IMR-90 (cell line): ENCODE data around the gene KCTD12. TPM values are rescaled to one million over a fixed set of nuclear protein-coding genes. Genes with fewer than 3 reads are reported as not detected.

Source experiments
- ATAC-seq: fragments of 200-7000 bp; cut with Tn5 transposase; 2 replicates; pipeline ENCODE4 v1.9.1; 2020; ENCODE audit warnings: low read depth, mild to moderate bottlenecking, moderate library complexity
- BruUV-seq: library from RNA; stranded (reverse); fragments of 400-500 nt; replicated peaks from 2 replicates; lab custom pipeline; 2021; lab: Mats Ljungman, UMichigan
- CTCF ChIA-PET: fragments of 300-600 bp; formaldehyde crosslinking; extraction: SDS; loops from one replicate; lab custom pipeline; 2021; ENCODE audit warnings: antibody characterized with exemption; lab: Yijun Ruan, JAX
- POLR2A ChIA-PET: fragments of 300-600 bp; sonication (Branson Sonifier 250); formaldehyde crosslinking; loops from one replicate; lab custom pipeline; 2022; ENCODE audit warnings: antibody characterized with exemption; ENCODE audit not compliant: unreplicated experiment; lab: Charles Lee
- DNase-seq: peaks from one replicate; pipeline ENCODE4 v3.0.0; 2013
- H2AFZ ChIP-seq: replicated peaks from 2 replicates; pipeline ENCODE3; 2013; ENCODE audit warnings: low read length, mild to moderate bottlenecking; ENCODE audit not compliant: poor library complexity
- H2AK5ac ChIP-seq: 2 replicates; pipeline ENCODE4 v1.6.1; 2013; ENCODE audit warnings: low read depth, low read length, inconsistent platforms
- H2AK9ac ChIP-seq: replicated peaks from 2 replicates; pipeline ENCODE3; 2013; ENCODE audit warnings: mild to moderate bottlenecking, low read depth, low read length, moderate library complexity; ENCODE audit not compliant: poor library complexity
- H2BK120ac ChIP-seq: 2 replicates; pipeline ENCODE4 v1.6.1; 2013; ENCODE audit warnings: low read depth, low read length, inconsistent platforms
- H2BK15ac ChIP-seq: 3 replicates; pipeline ENCODE4 v1.6.1; 2013; ENCODE audit warnings: low read depth, low read length, inconsistent platforms
- H2BK20ac ChIP-seq: 2 replicates; pipeline ENCODE4 v1.6.1; 2013; ENCODE audit warnings: low read depth, mild to moderate bottlenecking, inconsistent platforms, low read length, moderate library complexity
- H2BK5ac ChIP-seq: 2 replicates; pipeline ENCODE4 v1.6.1; 2013; ENCODE audit warnings: mild to moderate bottlenecking, low read depth, low read length, inconsistent platforms; ENCODE audit not compliant: poor library complexity, severe bottlenecking
- H3K14ac ChIP-seq: replicated peaks from 2 replicates; pipeline ENCODE4 v1.6.1; 2013; ENCODE audit warnings: low read depth, low read length, inconsistent platforms
- H3K18ac ChIP-seq: 2 replicates; pipeline ENCODE4 v1.6.1; 2013; ENCODE audit warnings: low read depth, low read length, control low read depth
- H3K23ac ChIP-seq: 2 replicates; pipeline ENCODE4 v1.6.1; 2013; ENCODE audit warnings: low read depth, low read length, inconsistent platforms
- H3K27ac ChIP-seq: 2 replicates; pipeline ENCODE4 v1.5.1; 2013; ENCODE audit warnings: mild to moderate bottlenecking, control low read depth, low read length; ENCODE audit not compliant: insufficient read depth
- H3K27me3 ChIP-seq: 2 replicates; pipeline ENCODE4 v1.6.1; 2013; ENCODE audit warnings: low read length; ENCODE audit not compliant: control insufficient read depth, insufficient read depth
- H3K36me3 ChIP-seq: 2 replicates; pipeline ENCODE4 v1.6.1; 2013; ENCODE audit warnings: low read length, mixed read lengths; ENCODE audit not compliant: control insufficient read depth, insufficient read depth
- H3K4ac ChIP-seq: 2 replicates; pipeline ENCODE4 v1.6.1; 2013; ENCODE audit warnings: low read depth, low read length, inconsistent platforms
- H3K4me1 ChIP-seq: 2 replicates; pipeline ENCODE4 v1.6.1; 2013; ENCODE audit warnings: low read length, mixed read lengths; ENCODE audit not compliant: control insufficient read depth, insufficient read depth
- H3K4me2 ChIP-seq: 2 replicates; pipeline ENCODE4 v1.6.1; 2013; ENCODE audit warnings: low read depth, mild to moderate bottlenecking, control low read depth, low read length, moderate library complexity
- H3K4me3 ChIP-seq: 2 replicates; pipeline ENCODE4 v1.5.1; 2013; ENCODE audit warnings: low read depth, mild to moderate bottlenecking, control low read depth, low read length, moderate library complexity; ENCODE audit not compliant: insufficient read depth
- H3K56ac ChIP-seq: 2 replicates; pipeline ENCODE4 v1.6.1; 2013; ENCODE audit warnings: low read length, inconsistent platforms; ENCODE audit not compliant: insufficient read depth; ENCODE audit errors: extremely low read depth
- H3K79me1 ChIP-seq, 2 experiments: 2 replicates each; pipeline ENCODE4 v1.6.1; 2013; ENCODE audit warnings: low read length in 2 of 2, inconsistent platforms in 1 of 2, low read depth in 1 of 2
- H3K9ac ChIP-seq: 2 replicates; pipeline ENCODE4 v1.6.1; 2013; ENCODE audit warnings: low read depth, low read length, control low read depth
- H3K9me1 ChIP-seq: 2 replicates; pipeline ENCODE4 v1.6.1; 2013; ENCODE audit warnings: low read length, inconsistent platforms; ENCODE audit not compliant: insufficient read depth
- H3K9me3 ChIP-seq: 2 replicates; pipeline ENCODE4 v1.6.1; 2013; ENCODE audit warnings: low read length; ENCODE audit not compliant: control insufficient read depth, insufficient read depth
- H4K20me1 ChIP-seq: 2 replicates; pipeline ENCODE4 v1.6.1; 2013; ENCODE audit warnings: low read length, inconsistent platforms; ENCODE audit not compliant: insufficient read depth
- H4K5ac ChIP-seq: 2 replicates; pipeline ENCODE4 v1.6.1; 2013; ENCODE audit warnings: mild to moderate bottlenecking, low read depth, low read length, control low read depth
- H4K8ac ChIP-seq, 2 experiments: 2 replicates each; pipeline ENCODE4 v1.6.1; 2013; ENCODE audit warnings: low read depth in 2 of 2, low read length in 2 of 2, control low read depth in 1 of 2, inconsistent platforms in 1 of 2
- H4K91ac ChIP-seq: 2 replicates; pipeline ENCODE4 v1.6.1; 2013; ENCODE audit warnings: low read depth, low read length, inconsistent platforms; ENCODE audit not compliant: insufficient read depth
- BHLHE40 ChIP-seq: fragments of 150-350 bp; IDR thresholded peaks from 2 replicates; pipeline ENCODE4 v1.6.1; 2016; ENCODE audit warnings: mild to moderate bottlenecking, low read depth, low read length
- CEBPB ChIP-seq: IDR thresholded peaks from 2 replicates; pipeline ENCODE4 v1.6.1; 2012; ENCODE audit warnings: low read depth, low read length, improper control_type of control experiment
- CHD1 ChIP-seq: IDR thresholded peaks from 2 replicates; pipeline ENCODE4 v1.6.1; 2012; ENCODE audit warnings: low read depth, low read length, improper control_type of control experiment
- FOS ChIP-seq: fragments of 150-350 bp; IDR thresholded peaks from 2 replicates; pipeline ENCODE4 v1.6.1; 2016; ENCODE audit warnings: low read depth, low read length
- MAFK ChIP-seq: IDR thresholded peaks from 2 replicates; pipeline ENCODE4 v1.6.1; 2012; ENCODE audit warnings: low read depth, low read length, improper control_type of control experiment
- MAZ ChIP-seq: IDR thresholded peaks from 2 replicates; pipeline ENCODE4 v1.6.1; 2012; ENCODE audit warnings: low read depth, mild to moderate bottlenecking, low read length, improper control_type of control experiment, moderate library complexity, borderline replicate concordance
- MXI1 ChIP-seq: IDR thresholded peaks from 2 replicates; pipeline ENCODE4 v1.6.1; 2012; ENCODE audit warnings: low read depth, mild to moderate bottlenecking, low read length, moderate library complexity, borderline replicate concordance
- NFE2L2 ChIP-seq: fragments of 150-350 bp; IDR thresholded peaks from 2 replicates; pipeline ENCODE4 v1.6.1; 2016; ENCODE audit warnings: low read depth, mild to moderate bottlenecking, low read length
- POLR2A ChIP-seq: IDR thresholded peaks from 2 replicates; pipeline ENCODE4 v1.6.1; 2012; ENCODE audit warnings: mild to moderate bottlenecking, low read depth, low read length
- RAD21 ChIP-seq: IDR thresholded peaks from 2 replicates; pipeline ENCODE4 v1.6.1; 2012; ENCODE audit warnings: low read length, improper control_type of control experiment
- RCOR1 ChIP-seq: IDR thresholded peaks from 2 replicates; pipeline ENCODE4 v1.6.1; 2012; ENCODE audit warnings: mild to moderate bottlenecking, low read length, improper control_type of control experiment; ENCODE audit not compliant: insufficient replicate concordance
- RFX5 ChIP-seq: IDR thresholded peaks from 2 replicates; pipeline ENCODE4 v1.8.0; 2012; ENCODE audit warnings: low read depth, mild to moderate bottlenecking, low read length, moderate library complexity
- SMC3 ChIP-seq: fragments of 150-350 bp; IDR thresholded peaks from 2 replicates; pipeline ENCODE4 v1.6.1; 2016; ENCODE audit warnings: low read depth, mild to moderate bottlenecking, antibody characterized with exemption, low read length, moderate library complexity
- WGBS, 2 experiments: methylation state at CpG; one replicate each; pipeline versions ENCODE4 v1.1.5 to v1.1.7; 2013; ENCODE audit warnings: missing lambda C conversion rate in 2 of 2; ENCODE audit not compliant: insufficient read length in 1 of 2; ENCODE audit errors: extremely low coverage in 2 of 2; 5-methylcytosine and 5-hydroxymethylcytosine counted together
- dilution Hi-C: fragments of 300-500 bp; cut with HindIII; formaldehyde crosslinking; loops from one replicate; pipeline ENCODE4 v1.14.3; 2018; ENCODE audit warnings: low sequenced_read_pairs; ENCODE audit not compliant: unreplicated experiment
- in situ Hi-C: fragments of 300-500 bp; cut with MboI; formaldehyde crosslinking; loops from 3 replicates; pipeline ENCODE4 v1.14.3; 2019; ENCODE audit warnings: low sequenced_read_pairs, inconsistent platforms, mixed read lengths
- intact Hi-C: fragments of 100-400 bp; cut with micrococcal nuclease; formaldehyde crosslinking; loops from 2 replicates; pipeline ENCODE4 v1.10.0; 2022
- polyA plus RNA-seq, 3 experiments: library from polyadenylated mRNA; depleted of rRNA; stranded (reverse); fragments of >200 nt; gene quantifications; 2 replicates each; pipeline ENCODE4 v1.2.3, GENCODE V29; 2012; ENCODE audit warnings: low replicate concordance in 1 of 3
- total RNA-seq: library from RNA; depleted of rRNA; stranded (reverse); fragments of >200 nt; gene quantifications from 2 replicates; pipeline ENCODE4 v1.2.3, GENCODE V29; 2012
- TF ChIP-seq, protein P1 (sequence below): fragments of 150-350 bp; IDR thresholded peaks from 2 replicates; pipeline ENCODE4 v1.6.1; 2016; ENCODE audit warnings: low read depth, mild to moderate bottlenecking, low read length, moderate library complexity, borderline replicate concordance
- TF ChIP-seq, protein P2 (sequence below): conservative IDR thresholded peaks from 2 replicates; pipeline ENCODE4 v1.5.1; 2012; ENCODE audit warnings: mild to moderate bottlenecking, low read depth, low read length, improper control_type of control experiment
- TF ChIP-seq, protein P3 (sequence below): fragments of 150-350 bp; IDR thresholded peaks from 2 replicates; pipeline ENCODE4 v1.6.1; 2017; ENCODE audit warnings: mild to moderate bottlenecking, antibody characterized with exemption, low read length, low read depth

The KCTD12 gene
- total and polyA plus RNA-seq, 2 of the 4 experiments (the other 2 are of a cell fraction): 1.8 to 1.9 TPM

DNA sequence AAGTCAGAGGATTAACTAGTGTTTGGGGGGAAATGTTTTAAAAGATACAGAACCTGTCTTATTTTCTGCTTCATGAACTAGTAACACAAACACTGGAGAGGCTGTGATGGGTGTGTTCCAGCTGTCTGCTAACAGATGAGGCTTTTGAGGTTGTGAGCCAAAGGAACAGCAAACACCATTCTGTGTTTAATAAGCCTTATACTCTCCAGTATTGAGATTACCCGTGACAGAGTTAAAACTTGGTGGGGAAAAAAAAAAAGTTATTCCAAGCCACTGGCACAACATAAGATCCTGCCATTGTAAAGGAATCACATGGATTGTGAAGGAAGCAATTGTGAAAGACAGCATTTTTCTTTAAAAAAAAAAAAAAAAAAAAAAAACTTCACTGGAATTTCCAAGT lies 48.4 kb downstream of the KCTD12 start:
- no peak overlapping the region for H3K4me3 ChIP-seq
- peaks cover 9% of the 10 kb centered on the region; the same call in 1 of the 2 replicates for H3K9me1 ChIP-seq
- ChIA-PET CTCF (interaction anchor here (0.6 kb wide), 1 partner anchor 115 kb away, joined by 3 read pairs; no protein-coding TSS in a partner anchor), POLR2A (interaction anchor here (0.6 kb wide), 1 partner anchor 1081 kb away, joined by 15 read pairs; the partner anchor contains the start of gene EDNRB)
- H3K79me1 ChIP-seq: no peaks in the 10 kb centered on the region
- DNase-seq (peak; percentile 32), ATAC-seq (peak; percentile 61)
- no peaks in the 10 kb centered on the region for H4K20me1 ChIP-seq
- no peaks in the 10 kb centered on the region for H3K36me3 ChIP-seq
- in situ Hi-C loops (no loop called here), intact Hi-C loops (loop anchor here (2.0 kb wide), 1 partner anchor 61 kb away; no protein-coding TSS in a partner anchor), dilution Hi-C loops (no loop called here)
- H2BK15ac ChIP-seq: no peak overlapping the region
- no peak overlapping the region for H3K9ac ChIP-seq
- no peaks in the 10 kb centered on the region for H3K9me3 ChIP-seq
- H2AK9ac ChIP-seq: no peak overlapping the region
- H2BK120ac ChIP-seq: no peak overlapping the region
- H3K27me3 ChIP-seq: no peaks in the 10 kb centered on the region
- H2BK5ac ChIP-seq: no peak overlapping the region
- no CpG with 5 or more reads among the region's 1 CpG for WGBS, 2 experiments
- no peak overlapping the region for H4K8ac ChIP-seq
- H2AFZ ChIP-seq: no peak overlapping the region
- no peak overlapping the region for H3K4me2 ChIP-seq
- no peak overlapping the region for H3K18ac ChIP-seq
- TF ChIP-seq MAZ: no peak
- no peak for TF ChIP-seq SMC3
- TF ChIP-seq RFX5: no peak
- TF ChIP-seq FOS: no peak
- TF ChIP-seq MXI1: no peak
- no peak for TF ChIP-seq POLR2A
- TF ChIP-seq RCOR1: no peak
- TF ChIP-seq, protein P1, sequence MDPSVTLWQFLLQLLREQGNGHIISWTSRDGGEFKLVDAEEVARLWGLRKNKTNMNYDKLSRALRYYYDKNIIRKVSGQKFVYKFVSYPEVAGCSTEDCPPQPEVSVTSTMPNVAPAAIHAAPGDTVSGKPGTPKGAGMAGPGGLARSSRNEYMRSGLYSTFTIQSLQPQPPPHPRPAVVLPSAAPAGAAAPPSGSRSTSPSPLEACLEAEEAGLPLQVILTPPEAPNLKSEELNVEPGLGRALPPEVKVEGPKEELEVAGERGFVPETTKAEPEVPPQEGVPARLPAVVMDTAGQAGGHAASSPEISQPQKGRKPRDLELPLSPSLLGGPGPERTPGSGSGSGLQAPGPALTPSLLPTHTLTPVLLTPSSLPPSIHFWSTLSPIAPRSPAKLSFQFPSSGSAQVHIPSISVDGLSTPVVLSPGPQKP: no peak
- TF ChIP-seq, protein P2, sequence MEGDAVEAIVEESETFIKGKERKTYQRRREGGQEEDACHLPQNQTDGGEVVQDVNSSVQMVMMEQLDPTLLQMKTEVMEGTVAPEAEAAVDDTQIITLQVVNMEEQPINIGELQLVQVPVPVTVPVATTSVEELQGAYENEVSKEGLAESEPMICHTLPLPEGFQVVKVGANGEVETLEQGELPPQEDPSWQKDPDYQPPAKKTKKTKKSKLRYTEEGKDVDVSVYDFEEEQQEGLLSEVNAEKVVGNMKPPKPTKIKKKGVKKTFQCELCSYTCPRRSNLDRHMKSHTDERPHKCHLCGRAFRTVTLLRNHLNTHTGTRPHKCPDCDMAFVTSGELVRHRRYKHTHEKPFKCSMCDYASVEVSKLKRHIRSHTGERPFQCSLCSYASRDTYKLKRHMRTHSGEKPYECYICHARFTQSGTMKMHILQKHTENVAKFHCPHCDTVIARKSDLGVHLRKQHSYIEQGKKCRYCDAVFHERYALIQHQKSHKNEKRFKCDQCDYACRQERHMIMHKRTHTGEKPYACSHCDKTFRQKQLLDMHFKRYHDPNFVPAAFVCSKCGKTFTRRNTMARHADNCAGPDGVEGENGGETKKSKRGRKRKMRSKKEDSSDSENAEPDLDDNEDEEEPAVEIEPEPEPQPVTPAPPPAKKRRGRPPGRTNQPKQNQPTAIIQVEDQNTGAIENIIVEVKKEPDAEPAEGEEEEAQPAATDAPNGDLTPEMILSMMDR: no peak
- TF ChIP-seq CEBPB: no peak
- no peak for TF ChIP-seq NFE2L2
- no peak for TF ChIP-seq CHD1
- TF ChIP-seq, protein P3, sequence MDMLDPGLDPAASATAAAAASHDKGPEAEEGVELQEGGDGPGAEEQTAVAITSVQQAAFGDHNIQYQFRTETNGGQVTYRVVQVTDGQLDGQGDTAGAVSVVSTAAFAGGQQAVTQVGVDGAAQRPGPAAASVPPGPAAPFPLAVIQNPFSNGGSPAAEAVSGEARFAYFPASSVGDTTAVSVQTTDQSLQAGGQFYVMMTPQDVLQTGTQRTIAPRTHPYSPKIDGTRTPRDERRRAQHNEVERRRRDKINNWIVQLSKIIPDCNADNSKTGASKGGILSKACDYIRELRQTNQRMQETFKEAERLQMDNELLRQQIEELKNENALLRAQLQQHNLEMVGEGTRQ: no peak
- no peak for TF ChIP-seq BHLHE40
- no peak for TF ChIP-seq MAFK
- TF ChIP-seq RAD21: no peak
- H3K23ac ChIP-seq: no peak overlapping the region
- no peak overlapping the region for H3K27ac ChIP-seq
- no peak overlapping the region for H3K4ac ChIP-seq
- no peak overlapping the region for H3K56ac ChIP-seq
- H4K5ac ChIP-seq: no peak overlapping the region
- H2BK20ac ChIP-seq: no peak overlapping the region
- H2AK5ac ChIP-seq: no peak overlapping the region
- H4K91ac ChIP-seq: no peak overlapping the region
- no TSS peak for BruUV-seq
- peaks cover 10% of the 10 kb centered on the region for H3K4me1 ChIP-seq
- no peak overlapping the region for H3K14ac ChIP-seq
